PC-9 (cell line): ENCODE results near the gene WIPF1. TPM values are rescaled to one million over a fixed set of nuclear protein-coding genes. Genes with fewer than 3 reads are reported as not detected.

Source experiments
- BruUV-seq: library from RNA; stranded (reverse); fragments of 400-500 nt; replicated peaks from 2 replicates; lab custom pipeline; 2021; lab: Mats Ljungman, UMichigan
- CTCF ChIA-PET: fragments of 300-600 bp; sonication (Branson Sonifier 250); formaldehyde crosslinking; loops from one replicate; lab custom pipeline; 2022; ENCODE audit warnings: antibody characterized with exemption; lab: Charles Lee
- POLR2A ChIA-PET: fragments of 300-600 bp; sonication (Branson Sonifier 250); formaldehyde crosslinking; loops from one replicate; lab custom pipeline; 2022; ENCODE audit warnings: antibody characterized with exemption; ENCODE audit not compliant: unreplicated experiment; lab: Charles Lee
- DNase-seq, 2 experiments: peaks; one replicate each; pipeline versions ENCODE4 v3.0.0 to v3.0.0-alpha.2; 2015 to 2022; ENCODE audit warnings: mixed read lengths in 1 of 2
- H2AFZ ChIP-seq: fragments of 200-600 bp; sonication (generic); 2 replicates; pipeline ENCODE4 v1.8.1; 2017; ENCODE audit warnings: antibody characterized with exemption
- H3F3A ChIP-seq: fragments of 200-600 bp; sonication (generic); 2 replicates; pipeline ENCODE4 v1.8.1; 2017; ENCODE audit warnings: antibody characterized with exemption, mild to moderate bottlenecking, low read depth; ENCODE audit not compliant: insufficient read depth
- H3K27ac ChIP-seq: fragments of 200-600 bp; sonication (generic); 2 replicates; pipeline ENCODE4 v1.6.1; 2016; ENCODE audit warnings: mixed run types
- H3K27me3 ChIP-seq: fragments of 200-600 bp; sonication (generic); 2 replicates; pipeline ENCODE4 v1.6.1; 2016; ENCODE audit warnings: low read depth, mixed run types; ENCODE audit not compliant: insufficient read depth
- H3K36me3 ChIP-seq: fragments of 200-600 bp; sonication (generic); 2 replicates; pipeline ENCODE4 v1.6.1; 2016; ENCODE audit warnings: low read depth, mixed run types
- H3K4me1 ChIP-seq: fragments of 200-600 bp; sonication (generic); replicated peaks from 2 replicates; pipeline ENCODE4 v1.6.1; 2016; ENCODE audit warnings: mixed run types; ENCODE audit not compliant: insufficient read depth
- H3K4me2 ChIP-seq: fragments of 200-600 bp; sonication (generic); 2 replicates; pipeline ENCODE4 v1.6.1; 2017; ENCODE audit warnings: mixed run types
- H3K4me3 ChIP-seq: fragments of 200-600 bp; sonication (generic); 2 replicates; pipeline ENCODE4 v1.6.1; 2016; ENCODE audit warnings: mixed run types
- H3K79me2 ChIP-seq: fragments of 200-600 bp; sonication (generic); 2 replicates; pipeline ENCODE4 v1.6.1; 2017; ENCODE audit warnings: low read depth, mixed run types
- H3K9me2 ChIP-seq: fragments of 200-600 bp; sonication (generic); 2 replicates; pipeline ENCODE4 v1.8.1; 2017; ENCODE audit warnings: mild to moderate bottlenecking; ENCODE audit not compliant: insufficient read depth
- H3K9me3 ChIP-seq: fragments of 200-600 bp; sonication (generic); 2 replicates; pipeline ENCODE4 v1.8.1; 2016; ENCODE audit warnings: low read depth; ENCODE audit not compliant: insufficient read depth
- H4K20me1 ChIP-seq: fragments of 200-600 bp; sonication (generic); 2 replicates; pipeline ENCODE4 v1.8.1; 2017; ENCODE audit not compliant: insufficient read depth
- CTCF ChIP-seq: fragments of 200-600 bp; sonication (generic); conservative IDR thresholded peaks from 2 replicates; pipeline ENCODE4 v1.6.1; 2017; ENCODE audit warnings: mixed run types, antibody characterized with exemption, mild to moderate bottlenecking, moderate library complexity
- EZH2 ChIP-seq: fragments of 200-600 bp; sonication (generic); IDR thresholded peaks from 2 replicates; pipeline ENCODE4 v1.8.0; 2017; ENCODE audit warnings: antibody characterized with exemption, low read depth
- intact Hi-C: fragments of 100-400 bp; cut with micrococcal nuclease; formaldehyde crosslinking; loops from one replicate; pipeline ENCODE4 v1.10.0; 2022; ENCODE audit not compliant: unreplicated experiment
- total RNA-seq: library from RNA; stranded (reverse); gene quantifications from 2 replicates; pipeline ENCODE4 v1.2.3, GENCODE V29; 2021

The WIPF1 gene
- total RNA-seq, 1 experiment from 2014 or later = 0.46 TPM

GRCh38 chr2:174635776-174636404, 38.3 kb upstream of the WIPF1 start:
- Histone ChIP-seq H3K4me3 (no peak overlapping the region), H3K36me3 (no peaks in the 10 kb centered on the region), H3K9me3 (no peaks in the 10 kb centered on the region), H3K4me2 (no peak overlapping the region), H3F3A (no peaks in the 10 kb centered on the region), H2AFZ (no peak overlapping the region), H4K20me1 (no peaks in the 10 kb centered on the region), H3K9me2 (no peaks in the 10 kb centered on the region), H3K27me3 (no peaks in the 10 kb centered on the region), H3K79me2 (no peaks in the 10 kb centered on the region), H3K4me1 (no peaks in the 10 kb centered on the region), H3K27ac (no peak overlapping the region)
- TF ChIP-seq CTCF (no peak), EZH2 (no peak)
- BruUV-seq = no TSS peak
- CTCF ChIA-PET = no interaction called here
- no peak for DNase-seq
- intact Hi-C loops = no loop called here
- POLR2A ChIA-PET = no interaction called here

GRCh38 chr2:174635015-174635593, 37.5 kb upstream of the WIPF1 start:
- no peaks in the 10 kb centered on the region for H3K4me1 ChIP-seq
- H3K9me3 ChIP-seq = no peaks in the 10 kb centered on the region
- no peaks in the 10 kb centered on the region for H3K27me3 ChIP-seq
- no peaks in the 10 kb centered on the region for H3F3A ChIP-seq
- H3K4me2 ChIP-seq = no peak overlapping the region
- H2AFZ ChIP-seq = no peak overlapping the region
- no peaks in the 10 kb centered on the region for H4K20me1 ChIP-seq
- POLR2A ChIA-PET = no interaction called here
- BruUV-seq = no TSS peak
- CTCF ChIA-PET = interaction anchor here (0.6 kb wide), 2 partner anchors 24 to 1360 kb away, joined by 5 to 6 read pairs; no protein-coding TSS in a partner anchor
- DNase-seq = no peak
- no peak overlapping the region for H3K27ac ChIP-seq
- intact Hi-C loops = no loop called here
- H3K4me3 ChIP-seq = no peak overlapping the region
- H3K9me2 ChIP-seq = no peaks in the 10 kb centered on the region
- no peak for TF ChIP-seq CTCF
- H3K36me3 ChIP-seq = no peaks in the 10 kb centered on the region
- no peaks in the 10 kb centered on the region for H3K79me2 ChIP-seq

- Histone ChIP-seq H3K9me3 (no peaks in the 10 kb centered on the region), H2AFZ (no peak overlapping the region), H3K4me3 (no peak overlapping the region), H3K4me2 (no peak overlapping the region), H3K36me3 (no peaks in the 10 kb centered on the region), H4K20me1 (no peaks in the 10 kb centered on the region), H3K4me1 (no peaks in the 10 kb centered on the region), H3F3A (no peaks in the 10 kb centered on the region), H3K9me2 (no peaks in the 10 kb centered on the region), H3K79me2 (no peaks in the 10 kb centered on the region), H3K27ac (no peak overlapping the region), H3K27me3 (no peaks in the 10 kb centered on the region)
- POLR2A ChIA-PET = no interaction called here
- intact Hi-C loops = no loop called here
- no TSS peak for BruUV-seq
- no peak for TF ChIP-seq CTCF
- no peak for TF ChIP-seq EZH2
- no peak for DNase-seq
- CTCF ChIA-PET = interaction anchor here (0.6 kb wide), 2 partner anchors 24 to 1361 kb away, joined by 5 to 6 read pairs; no protein-coding TSS in a partner anchor
Observed at GRCh38 chr2:174634130-174635014, 36.8 kb upstream of the WIPF1 start.
